ENCODE data around the gene HNRNPLL.
"Not testable (repeated sequence)": the region's sequence is repeated elsewhere in the genome, so short reads cannot be mapped to it uniquely, and the experiment has no call there.

Gene HNRNPLL

DNA sequence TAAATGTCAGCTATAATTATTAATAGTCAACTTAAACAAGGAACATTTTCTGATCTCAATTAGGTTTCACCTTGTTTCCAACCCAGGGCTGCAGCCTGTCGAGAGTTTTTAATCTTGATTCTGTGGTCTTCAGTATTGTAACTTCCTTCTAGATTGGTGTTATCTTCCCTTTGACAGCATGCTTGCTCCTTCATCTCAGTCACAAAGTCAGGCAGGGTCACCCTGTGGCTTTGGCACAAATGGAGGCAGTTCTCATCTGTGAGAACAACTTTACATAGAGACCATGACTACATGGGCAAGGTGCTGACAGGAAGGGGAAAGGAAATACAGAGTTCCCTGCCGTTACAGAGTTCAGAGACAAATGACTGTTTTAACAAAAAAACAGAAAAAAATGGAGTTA, 50.5 kb downstream of the HNRNPLL start:
- no peak for DNase-seq (ENCODE audit: low read depth in 2 of 2)

DNA sequence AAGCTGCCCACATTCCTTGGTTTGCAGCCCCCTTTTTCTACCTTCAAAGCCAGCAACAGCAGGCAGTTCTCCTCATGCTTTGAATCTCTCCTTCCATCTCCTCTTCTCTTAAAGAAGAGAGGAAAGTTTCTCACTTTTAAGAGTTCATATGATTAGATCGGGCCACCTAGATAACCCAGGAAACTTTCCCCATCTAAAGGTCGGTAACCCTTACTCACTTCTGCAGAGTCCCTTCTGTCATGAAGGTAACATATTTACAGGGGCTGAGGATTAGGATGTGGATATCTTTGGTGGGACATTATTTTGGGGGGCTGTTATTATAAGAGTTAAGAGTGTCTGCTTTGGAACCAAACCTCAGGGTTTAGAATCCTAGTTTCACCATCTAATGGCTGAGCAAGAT, 51.0 kb downstream of the HNRNPLL start:
- DNase-seq (ENCODE audit: low read depth in 2 of 2): no peak

DNA sequence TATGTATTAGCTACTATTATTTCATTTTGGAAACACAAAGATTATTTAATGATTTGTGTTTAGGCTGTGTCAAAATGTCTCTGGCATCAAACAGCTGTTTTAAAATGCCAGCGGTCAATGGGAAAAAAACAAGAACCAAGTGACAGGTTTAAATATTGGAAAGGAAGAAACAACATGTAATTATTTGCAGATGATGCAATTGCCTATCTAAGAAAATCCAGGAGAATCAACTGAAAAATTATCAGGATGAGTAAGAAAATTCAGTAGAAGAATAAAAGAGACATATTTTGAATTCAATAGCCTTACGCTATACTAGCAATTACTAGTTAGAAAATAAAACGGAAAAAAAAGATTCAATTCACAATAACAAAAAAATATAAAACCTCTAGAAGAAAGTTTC, 51.6 kb downstream of the HNRNPLL start:
- no peak for DNase-seq (ENCODE audit: low read depth in 2 of 2)

GRCh38 chr2:38549851-38550250, 52.9 kb downstream of the HNRNPLL start:
- no peak for DNase-seq (ENCODE audit: low read depth in 2 of 2)

DNA sequence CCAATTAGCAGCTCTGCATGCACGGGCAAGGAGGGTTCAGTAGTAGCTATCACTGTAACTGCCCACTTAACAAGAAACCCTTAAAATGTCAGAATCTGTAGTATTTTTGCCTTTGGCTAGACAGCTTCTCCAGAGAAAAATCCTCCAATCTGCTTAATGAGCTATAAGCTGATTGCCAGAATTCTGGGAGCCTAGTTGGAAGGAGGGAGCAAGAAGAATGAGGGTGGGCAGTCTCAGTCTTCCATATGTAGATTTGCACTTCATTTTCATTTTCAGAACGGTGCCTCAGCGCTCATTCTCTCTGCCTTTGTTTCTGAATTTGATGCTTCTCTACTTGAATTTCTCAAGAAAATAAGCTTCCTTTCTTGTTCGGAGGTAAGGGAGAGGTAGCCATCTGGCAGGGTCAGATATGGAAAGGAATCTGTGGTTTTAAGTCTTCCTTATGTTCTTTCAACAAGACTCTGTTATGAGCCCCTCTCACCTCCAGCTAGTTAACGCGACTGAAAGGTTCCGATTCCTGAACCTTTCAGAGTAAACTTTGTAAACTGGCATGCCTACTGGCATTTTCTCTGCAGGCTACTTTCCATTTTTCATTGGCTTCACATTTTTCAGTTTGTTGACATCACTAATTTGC, 53.5 kb downstream of the HNRNPLL start:
- DNase-seq (ENCODE audit: low read depth in 2 of 2): no peak

GRCh38 chr2:38547791-38548190, 54.9 kb downstream of the HNRNPLL start:
- no peak for DNase-seq (ENCODE audit: low read depth in 2 of 2)

DNA sequence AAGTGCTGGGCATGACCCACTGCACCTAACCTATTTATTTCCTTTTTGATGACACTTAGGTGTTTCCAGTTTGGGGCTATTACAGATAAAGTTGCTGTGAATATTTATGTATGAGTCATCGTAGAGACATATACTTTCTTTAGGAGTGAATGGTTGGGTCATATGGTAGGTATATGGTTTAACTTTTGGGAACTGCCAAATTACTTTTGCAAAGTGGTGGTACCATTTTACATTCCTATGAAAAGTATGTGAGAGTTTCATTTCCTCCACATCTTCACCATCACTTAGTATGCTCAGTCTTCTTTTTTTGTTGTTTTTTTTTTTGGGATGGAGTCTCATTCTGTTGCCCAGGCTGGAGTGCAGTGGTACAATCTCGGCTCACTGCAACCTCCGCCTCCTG, 56.1 kb downstream of the HNRNPLL start:
- DNase-seq (ENCODE audit: low read depth in 2 of 2): no peak

DNA sequence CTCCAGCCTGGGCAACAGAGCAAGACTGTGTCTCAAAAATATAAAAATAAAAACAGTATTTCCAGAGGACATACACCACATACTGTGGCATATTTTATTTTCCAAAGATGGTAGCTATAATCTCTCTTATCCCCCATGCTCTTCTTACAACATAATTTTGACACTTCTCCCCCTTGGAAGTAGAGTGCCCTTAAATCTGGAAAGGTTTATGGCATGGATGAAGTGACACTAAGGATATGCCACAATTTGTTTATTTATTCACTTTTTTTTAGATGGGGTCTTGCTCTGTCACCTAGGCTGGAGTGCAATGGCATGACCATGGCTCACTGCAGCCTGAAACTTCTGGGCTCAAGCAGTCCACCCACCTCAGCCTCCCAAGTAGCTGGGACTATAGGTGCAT, 56.7 kb downstream of the HNRNPLL start:
- DNase-seq (ENCODE audit: low read depth in 2 of 2): no peak

DNA sequence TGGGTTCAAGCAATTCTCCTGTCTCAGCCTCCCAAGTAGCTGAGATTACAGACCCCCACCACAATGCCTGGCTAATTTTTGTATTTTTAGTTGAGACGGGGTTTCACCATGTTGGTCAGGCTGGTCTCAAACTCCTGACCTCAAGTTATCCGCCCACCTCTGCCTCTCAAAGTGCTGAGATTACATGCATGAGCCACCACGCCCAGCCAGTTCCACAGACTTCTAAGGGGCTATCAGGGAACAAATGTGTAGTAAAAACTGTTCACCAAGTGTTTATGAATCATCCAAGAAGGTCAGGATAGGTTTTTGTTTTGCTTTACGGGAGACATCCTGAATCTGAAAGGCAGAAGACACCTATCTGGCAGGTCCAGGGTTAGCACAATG, 60.5 kb downstream of the HNRNPLL start:
- DNase-seq (ENCODE audit: low read depth in 2 of 2): not testable (repeated sequence)

- DNase-seq (ENCODE audit: low read depth in 2 of 2): no peak
Observed at GRCh38 chr2:38540580-38541286, 62.0 kb downstream of the HNRNPLL start.

- DNase-seq (ENCODE audit: low read depth in 2 of 2): no peak
Observed at GRCh38 chr2:38539086-38539485, 63.6 kb downstream of the HNRNPLL start.

GRCh38 chr2:38537937-38538525, 64.7 kb downstream of the HNRNPLL start:
- DNase-seq (ENCODE audit: low read depth in 2 of 2): no peak

GRCh38 chr2:38537296-38537695, 65.4 kb downstream of the HNRNPLL start:
- not testable (repeated sequence) for DNase-seq (ENCODE audit: low read depth in 2 of 2)

- peak; percentile 50 to 57 for DNase-seq (ENCODE audit: low read depth in 2 of 2)
Observed at GRCh38 chr2:38535744-38536506, 66.8 kb downstream of the HNRNPLL start.

- no peak for DNase-seq (ENCODE audit: low read depth in 2 of 2)
Observed at GRCh38 chr2:38535404-38535743, 67.4 kb downstream of the HNRNPLL start.

DNA sequence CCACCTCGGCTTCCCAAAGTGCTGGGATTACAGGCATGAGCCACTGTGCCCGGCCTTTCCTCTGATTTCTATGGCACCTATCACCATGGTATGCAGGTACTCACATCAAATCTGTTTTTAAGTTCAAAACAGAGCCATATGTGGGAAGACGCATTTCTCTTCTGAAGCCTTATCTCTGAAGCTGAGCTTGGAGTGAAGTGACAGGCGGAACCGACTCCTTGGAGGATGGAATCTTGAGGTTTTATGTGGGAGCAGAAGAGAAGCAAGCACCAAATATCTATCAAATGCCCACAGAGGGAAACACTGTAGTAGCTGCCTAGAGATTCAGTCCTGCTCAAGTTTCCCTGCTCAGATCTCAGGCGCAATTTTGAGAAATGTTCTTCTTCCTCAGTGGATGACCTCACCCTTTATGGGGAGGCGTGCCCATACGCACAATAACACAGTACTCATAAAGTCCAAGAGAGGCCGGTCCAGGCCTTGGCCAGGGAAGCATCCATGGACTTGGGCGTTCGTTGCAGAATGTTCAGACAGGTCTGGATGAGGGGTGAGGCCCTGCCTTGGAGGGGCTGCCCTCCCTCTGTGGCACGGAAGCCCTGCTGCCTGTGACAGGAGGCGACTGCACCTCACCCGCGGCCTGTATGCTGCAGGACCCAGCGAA, 67.9 kb downstream of the HNRNPLL start:
- no peak for DNase-seq (ENCODE audit: low read depth in 2 of 2)

- no peak for DNase-seq (ENCODE audit: low read depth in 2 of 2)
Observed at GRCh38 chr2:38533757-38534545, 68.8 kb downstream of the HNRNPLL start.

- DNase-seq (ENCODE audit: low read depth in 2 of 2): no peak
Observed at GRCh38 chr2:38533180-38533579, 69.5 kb downstream of the HNRNPLL start.

DNA sequence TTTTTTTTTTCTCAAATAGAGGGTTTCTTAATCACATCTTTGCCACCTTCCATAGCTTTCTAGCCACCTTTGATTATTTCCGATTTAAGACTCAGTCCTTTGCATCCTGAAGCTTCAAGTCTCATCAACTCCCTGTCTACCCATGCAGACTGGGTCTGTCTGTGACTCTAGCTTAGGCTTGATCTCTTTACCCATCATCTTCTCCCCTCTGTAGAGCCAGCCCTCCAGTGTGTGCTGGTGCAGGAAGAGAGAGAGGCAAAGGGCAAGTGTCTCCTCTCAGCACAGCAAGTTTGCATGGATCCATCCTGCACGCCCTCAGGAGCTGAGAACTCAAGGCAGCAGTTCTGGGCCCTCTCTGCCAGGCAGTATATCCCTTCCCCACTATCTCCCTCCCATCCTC, 70.4 kb downstream of the HNRNPLL start:
- DNase-seq (ENCODE audit: low read depth in 2 of 2): no peak

DNA sequence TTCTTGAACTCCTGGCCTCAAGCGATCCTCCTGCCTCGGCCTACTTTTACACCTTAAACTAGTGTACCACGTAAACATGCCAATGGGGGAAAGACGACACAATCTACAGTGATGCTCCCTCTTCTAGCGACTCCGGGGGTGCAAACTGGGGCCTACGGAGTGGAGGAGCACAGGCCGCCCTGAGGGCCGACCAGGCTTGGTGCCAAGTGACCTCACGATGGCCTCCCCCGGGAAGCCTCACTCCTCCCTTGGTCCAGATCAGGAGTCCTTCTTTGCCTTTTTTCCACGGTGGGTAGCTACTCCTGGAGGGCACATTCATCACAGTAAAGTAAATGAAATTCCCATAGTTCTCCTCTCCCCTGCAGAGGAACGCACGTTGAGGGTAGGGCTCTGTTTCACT, 73.5 kb downstream of the HNRNPLL start:
- DNase-seq (ENCODE audit: low read depth in 2 of 2): no peak

DNA sequence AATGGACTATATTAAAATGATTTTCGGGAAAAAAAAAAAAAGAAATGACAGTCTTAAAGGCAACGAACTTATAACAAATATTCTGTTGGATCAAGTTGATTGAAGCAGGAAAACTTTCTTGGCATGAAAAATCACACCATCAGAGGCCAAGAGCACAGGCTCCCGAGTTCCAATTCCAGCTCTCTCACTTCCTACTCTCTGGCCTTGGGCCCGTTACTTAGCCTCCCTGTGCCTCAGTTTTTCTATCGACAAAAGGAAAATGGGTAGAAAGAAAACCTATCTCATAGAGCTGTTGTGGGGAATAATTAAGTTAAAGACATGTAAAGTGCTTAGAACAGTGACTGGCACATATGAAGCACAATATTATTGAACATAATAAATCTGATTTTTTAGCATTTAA, 74.2 kb downstream of the HNRNPLL start:
- no peak for DNase-seq (ENCODE audit: low read depth in 2 of 2)
